H9 (cell line): Measurements from ENCODE around the gene WNT6. TPM values are rescaled to one million over a fixed set of nuclear protein-coding genes. Genes with fewer than 3 reads are reported as not detected.
A peak's percentile ranks its signal among the peaks of the same experiment; 100 is the strongest.

ENCODE experiments used
- DNase-seq: peaks from one replicate; pipeline ENCODE4 v3.0.0-alpha.2; 2017
- H2AFZ ChIP-seq: one replicate; pipeline ENCODE4 v1.6.1; 2013; ENCODE audit warnings: mild to moderate bottlenecking, low read length, control low read depth, moderate library complexity
- H2AK5ac ChIP-seq: 2 replicates; pipeline ENCODE4 v1.6.1; 2013; ENCODE audit warnings: low read length, control low read depth, mixed read lengths; ENCODE audit not compliant: insufficient read length
- H2BK120ac ChIP-seq: one replicate; pipeline ENCODE4 v1.6.1; 2013; ENCODE audit warnings: low read depth, mild to moderate bottlenecking, low read length, control low read depth, inconsistent platforms; ENCODE audit not compliant: poor library complexity, severe bottlenecking
- H2BK12ac ChIP-seq: 2 replicates; pipeline ENCODE4 v1.6.1; 2013; ENCODE audit warnings: low read length, control low read depth, mixed read lengths, low read depth; ENCODE audit not compliant: insufficient read length
- H2BK15ac ChIP-seq: 2 replicates; pipeline ENCODE4 v1.6.1; 2013; ENCODE audit warnings: low read depth, low read length, control low read depth
- H2BK20ac ChIP-seq: one replicate; pipeline ENCODE4 v1.6.1; 2013; ENCODE audit warnings: low read depth, mild to moderate bottlenecking, low read length, control low read depth, inconsistent platforms; ENCODE audit not compliant: poor library complexity, severe bottlenecking
- H2BK5ac ChIP-seq: 2 replicates; pipeline ENCODE4 v1.6.1; 2013; ENCODE audit warnings: low read length, control low read depth, mixed read lengths; ENCODE audit not compliant: insufficient read length
- H3K14ac ChIP-seq: 2 replicates; pipeline ENCODE4 v1.6.1; 2013; ENCODE audit warnings: low read length, control low read depth; ENCODE audit not compliant: insufficient read depth
- H3K18ac ChIP-seq: 2 replicates; pipeline ENCODE4 v1.6.1; 2013; ENCODE audit warnings: low read depth, mild to moderate bottlenecking, mixed read lengths, low read length, control low read depth; ENCODE audit not compliant: insufficient read length
- H3K23ac ChIP-seq: 2 replicates; pipeline ENCODE4 v1.6.1; 2013; ENCODE audit warnings: low read length, control low read depth, mixed read lengths, low read depth; ENCODE audit not compliant: insufficient read length
- H3K23me2 ChIP-seq: 2 replicates; pipeline ENCODE4 v1.6.1; 2013; ENCODE audit warnings: low read depth, mild to moderate bottlenecking, mixed read lengths, low read length, control low read depth; ENCODE audit not compliant: insufficient read length, poor library complexity, severe bottlenecking
- H3K27ac ChIP-seq: 2 replicates; pipeline ENCODE4 v1.5.1; 2013; ENCODE audit warnings: low read length, control low read depth, mixed read lengths, low read depth; ENCODE audit not compliant: insufficient read length
- H3K27me3 ChIP-seq: 2 replicates; pipeline ENCODE4 v1.6.1; 2013; ENCODE audit warnings: low read length, control low read depth, inconsistent platforms; ENCODE audit not compliant: insufficient read depth
- H3K4ac ChIP-seq: 2 replicates; pipeline ENCODE4 v1.6.1; 2013; ENCODE audit warnings: low read depth, mild to moderate bottlenecking, control low read depth, inconsistent platforms, low read length, moderate library complexity
- H3K4me1 ChIP-seq: 2 replicates; pipeline ENCODE4 v1.6.1; 2013; ENCODE audit warnings: low read length, control low read depth, inconsistent platforms; ENCODE audit not compliant: insufficient read depth
- H3K4me2 ChIP-seq: 2 replicates; pipeline ENCODE4 v1.6.1; 2013; ENCODE audit warnings: low read length, control low read depth, mixed read lengths; ENCODE audit not compliant: insufficient read length, insufficient read depth
- H3K56ac ChIP-seq: 2 replicates; pipeline ENCODE4 v1.6.1; 2013; ENCODE audit warnings: low read depth, mild to moderate bottlenecking, mixed read lengths, low read length, control low read depth; ENCODE audit not compliant: insufficient read length
- H3K79me1 ChIP-seq: 2 replicates; pipeline ENCODE4 v1.6.1; 2013; ENCODE audit warnings: low read depth, mild to moderate bottlenecking, moderate library complexity, low read length, control low read depth, inconsistent platforms; ENCODE audit not compliant: insufficient read depth, poor library complexity, severe bottlenecking
- H3K79me2 ChIP-seq: 2 replicates; pipeline ENCODE4 v1.6.1; 2013; ENCODE audit warnings: low read length, control low read depth, inconsistent platforms; ENCODE audit not compliant: insufficient read depth
- H3K9ac ChIP-seq: 2 replicates; pipeline ENCODE4 v1.6.1; 2013; ENCODE audit warnings: low read length, control low read depth, mixed read lengths; ENCODE audit not compliant: insufficient read length; ENCODE audit errors: extremely low read depth
- H3K9me3 ChIP-seq: one replicate; pipeline ENCODE4 v1.6.1; 2013; ENCODE audit warnings: low read depth, low read length, inconsistent platforms; ENCODE audit not compliant: control insufficient read depth
- H3T11ph ChIP-seq: one replicate; pipeline ENCODE4 v1.6.1; 2013; ENCODE audit warnings: mild to moderate bottlenecking, low read length, control low read depth, inconsistent platforms
- H4K20me1 ChIP-seq: one replicate; pipeline ENCODE4 v1.6.1; 2013; ENCODE audit not compliant: control insufficient read depth, insufficient read length, insufficient read depth
- H4K5ac ChIP-seq: 2 replicates; pipeline ENCODE4 v1.6.1; 2013; ENCODE audit warnings: low read depth, mild to moderate bottlenecking, mixed read lengths, low read length, control low read depth; ENCODE audit not compliant: insufficient read length
- H4K8ac ChIP-seq: replicated peaks from 2 replicates; pipeline ENCODE4 v1.6.1; 2013; ENCODE audit warnings: low read length, control low read depth, mixed read lengths, low read depth; ENCODE audit not compliant: insufficient read length
- H4K91ac ChIP-seq: 2 replicates; pipeline ENCODE4 v1.6.1; 2013; ENCODE audit warnings: low read depth, mild to moderate bottlenecking, moderate library complexity, mixed read lengths, low read length, control low read depth; ENCODE audit not compliant: insufficient read length
- H3K27ac Mint-ChIP-seq, 3 experiments: 2 replicates in 2 of 3; 3 replicates in 1 of 3; pipeline ENCODE4 v1.8.0; 2020 to 2021; ENCODE audit warnings: mixed read lengths in 3 of 3, mild to moderate bottlenecking in 1 of 3, moderate library complexity in 1 of 3
- H3K27me3 Mint-ChIP-seq: 2 replicates; pipeline ENCODE4 v1.8.0; 2021; ENCODE audit warnings: low read depth, mild to moderate bottlenecking, moderate library complexity, mixed read lengths
- H3K36me3 Mint-ChIP-seq, 3 experiments: 2 replicates in 2 of 3; 3 replicates in 1 of 3; pipeline ENCODE4 v1.8.0; 2020 to 2021; ENCODE audit warnings: low read depth in 3 of 3, mixed read lengths in 3 of 3; ENCODE audit not compliant: insufficient read depth in 1 of 3
- H3K4me1 Mint-ChIP-seq, 2 experiments: 2 replicates each; pipeline ENCODE4 v1.8.0; 2020; ENCODE audit warnings: mixed read lengths in 2 of 2
- H3K4me3 Mint-ChIP-seq, 2 experiments: 2 replicates in 1 of 2; 3 replicates in 1 of 2; pipeline ENCODE4 v1.8.0; 2020 to 2021; ENCODE audit warnings: mild to moderate bottlenecking in 2 of 2, mixed read lengths in 2 of 2, moderate library complexity in 1 of 2
- H3K9me3 Mint-ChIP-seq, 2 experiments: 2 replicates in 1 of 2; 3 replicates in 1 of 2; pipeline ENCODE4 v1.8.0; 2020; ENCODE audit warnings: mild to moderate bottlenecking in 2 of 2, mixed read lengths in 2 of 2, moderate library complexity in 1 of 2
- WGBS: extraction: QIAGEN DNeasy Blood & Tissue Kit; methylation state at CpG from one replicate; pipeline ENCODE4 v1.1.7; 2013; ENCODE audit warnings: missing lambda C conversion rate, low lambda C conversion rate, mixed read lengths; ENCODE audit not compliant: insufficient read length; ENCODE audit errors: extremely low coverage; 5-methylcytosine and 5-hydroxymethylcytosine counted together
- total RNA-seq: library from RNA; stranded (reverse); gene quantifications from 2 replicates; pipeline ENCODE4 v1.2.1, GENCODE V29; 2021
- TF ChIP-seq, protein P1 (sequence below): fragments of 200-600 bp; sonication (generic); conservative IDR thresholded peaks from 3 replicates; pipeline ENCODE4 v1.8.0; 2021; ENCODE audit warnings: antibody characterized with exemption, mild to moderate bottlenecking

The WNT6 gene
- total RNA-seq, 1 experiment from 2014 or later: not detected

DNA sequence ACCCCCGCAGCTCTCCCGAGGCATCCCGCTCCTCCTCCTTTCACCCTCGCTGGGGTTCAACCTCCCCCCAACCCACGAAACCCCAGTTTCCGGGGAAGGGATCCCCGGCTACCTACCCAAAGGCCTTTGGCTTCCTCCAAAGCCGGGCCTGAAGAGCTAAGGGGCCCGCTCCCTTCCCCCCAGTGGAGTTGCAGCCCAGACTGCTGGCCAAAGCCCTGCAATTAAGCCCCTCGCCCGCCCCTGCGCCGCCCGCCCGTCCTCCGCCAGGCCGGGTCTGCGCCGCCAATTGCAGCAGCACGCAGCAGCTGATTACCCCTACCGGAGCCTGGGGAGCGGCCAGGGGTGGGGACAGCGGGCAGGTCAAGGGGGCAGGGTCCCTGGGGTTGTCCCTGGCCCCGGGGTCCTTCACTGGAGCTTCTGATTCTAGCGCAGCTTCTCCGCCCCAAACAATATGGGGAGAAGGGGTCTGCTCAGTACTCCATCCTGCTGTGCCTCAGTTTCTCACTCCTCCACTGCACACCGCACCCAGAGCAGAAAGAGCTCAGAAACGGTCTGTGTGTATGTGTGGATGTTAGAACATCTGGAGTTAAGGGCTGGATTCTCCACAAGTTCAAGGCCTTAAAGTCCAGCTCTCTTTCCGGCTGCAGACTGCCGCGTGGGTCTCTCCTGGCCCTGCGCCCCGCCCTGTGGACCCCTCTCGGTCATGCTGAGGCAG is 37.9 kb downstream of the WNT6 start:
- H4K8ac ChIP-seq: no peak overlapping the region
- peaks cover 3% of the 10 kb centered on the region; the same call in 1 of the 2 replicates for H3K4me1 ChIP-seq
- no peaks in the 10 kb centered on the region for H3K79me2 ChIP-seq
- H3K23me2 ChIP-seq: peaks cover 3% of the 10 kb centered on the region
- Mint-ChIP-seq H3K4me1 (peaks cover 17 to 37% of the 10 kb centered on the region in 2 experiments), H3K27me3 (peaks cover 97% of the 10 kb centered on the region), H3K36me3 (no peaks in the 10 kb centered on the region; a peak in 1 of 7 replicates), H3K27ac (no peak overlapping the region), H3K4me3 (peak overlapping the region in 1 of 2 experiments; percentile 31; a peak in 1 of 5 replicates), H3K9me3 (peaks cover 0 to 6% of the 10 kb centered on the region in 2 experiments; a peak in 3 of 5 replicates)
- H3T11ph ChIP-seq: no peak overlapping the region
- H3K23ac ChIP-seq: no peak overlapping the region
- H3K18ac ChIP-seq: no peak overlapping the region
- H3K14ac ChIP-seq: no peak overlapping the region
- H2BK120ac ChIP-seq: no peak overlapping the region
- no CpG with 5 or more reads among the region's 34 CpGs for WGBS
- no peak overlapping the region for H2BK12ac ChIP-seq
- TF ChIP-seq, protein P1, sequence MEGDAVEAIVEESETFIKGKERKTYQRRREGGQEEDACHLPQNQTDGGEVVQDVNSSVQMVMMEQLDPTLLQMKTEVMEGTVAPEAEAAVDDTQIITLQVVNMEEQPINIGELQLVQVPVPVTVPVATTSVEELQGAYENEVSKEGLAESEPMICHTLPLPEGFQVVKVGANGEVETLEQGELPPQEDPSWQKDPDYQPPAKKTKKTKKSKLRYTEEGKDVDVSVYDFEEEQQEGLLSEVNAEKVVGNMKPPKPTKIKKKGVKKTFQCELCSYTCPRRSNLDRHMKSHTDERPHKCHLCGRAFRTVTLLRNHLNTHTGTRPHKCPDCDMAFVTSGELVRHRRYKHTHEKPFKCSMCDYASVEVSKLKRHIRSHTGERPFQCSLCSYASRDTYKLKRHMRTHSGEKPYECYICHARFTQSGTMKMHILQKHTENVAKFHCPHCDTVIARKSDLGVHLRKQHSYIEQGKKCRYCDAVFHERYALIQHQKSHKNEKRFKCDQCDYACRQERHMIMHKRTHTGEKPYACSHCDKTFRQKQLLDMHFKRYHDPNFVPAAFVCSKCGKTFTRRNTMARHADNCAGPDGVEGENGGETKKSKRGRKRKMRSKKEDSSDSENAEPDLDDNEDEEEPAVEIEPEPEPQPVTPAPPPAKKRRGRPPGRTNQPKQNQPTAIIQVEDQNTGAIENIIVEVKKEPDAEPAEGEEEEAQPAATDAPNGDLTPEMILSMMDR: no peak
- peak overlapping the region; percentile 36 for H3K4me2 ChIP-seq
- H4K5ac ChIP-seq: no peak overlapping the region
- no peaks in the 10 kb centered on the region for H4K20me1 ChIP-seq
- no peak overlapping the region for H2BK20ac ChIP-seq
- H3K9ac ChIP-seq: no peak overlapping the region
- H3K27me3 ChIP-seq: peaks cover 78% of the 10 kb centered on the region
- H3K9me3 ChIP-seq: no peaks in the 10 kb centered on the region
- DNase-seq: peak; percentile 42
- no peak overlapping the region for H3K27ac ChIP-seq
- H2BK15ac ChIP-seq: no peak overlapping the region
- no peak overlapping the region for H2AFZ ChIP-seq
- H3K79me1 ChIP-seq: no peaks in the 10 kb centered on the region
- H3K56ac ChIP-seq: no peak overlapping the region
- H3K4ac ChIP-seq: no peak overlapping the region
- no peak overlapping the region for H4K91ac ChIP-seq
- H2BK5ac ChIP-seq: no peak overlapping the region
- H2AK5ac ChIP-seq: no peak overlapping the region
